Endothelial cell of umbilical vein (primary cell): Measurements from ENCODE around the gene RNF151. TPM values are rescaled to one million over a fixed set of nuclear protein-coding genes. Genes with fewer than 3 reads are reported as not detected.
A peak's percentile ranks its signal among the peaks of the same experiment; 100 is the strongest.

Source experiments
- BruUV-seq: library from RNA; stranded (reverse); fragments of 400-500 nt; replicated peaks from 2 replicates; lab custom pipeline; 2021; lab: Mats Ljungman, UMichigan
- CTCF ChIA-PET: fragments of 300-600, 350-600 bp; sonication (Branson Sonifier 250); formaldehyde crosslinking; loops from one replicate; lab custom pipeline; 2021; ENCODE audit warnings: antibody characterized with exemption, inconsistent platforms; lab: Charles Lee
- POLR2A ChIA-PET: fragments of 300-600, 350-600 bp; sonication (Branson Sonifier 250); formaldehyde crosslinking; loops from one replicate; lab custom pipeline; 2021; ENCODE audit warnings: antibody characterized with exemption, inconsistent platforms; lab: Charles Lee
- DNase-seq: peaks from one replicate; pipeline ENCODE4 v3.0.0-alpha.2; 2011; ENCODE audit warnings: low read depth, low spot score
- FAIRE-seq: peaks from 2 replicates; lab custom pipeline; 2011; peaks lifted over from hg19 to GRCh38; lab: Jason Lieb, UNC
- H2AFZ ChIP-seq: 2 replicates; pipeline ENCODE4 v1.6.0; 2012; ENCODE audit warnings: low read depth, low read length, control low read depth, inconsistent platforms
- H3K27ac ChIP-seq: 2 replicates; pipeline ENCODE4 v1.5.1; 2011; ENCODE audit warnings: low read depth, mild to moderate bottlenecking, control low read depth, low read length, moderate library complexity; ENCODE audit not compliant: insufficient read depth
- H3K27me3 ChIP-seq, 2 experiments: 2 replicates each; pipeline versions ENCODE4 v1.6.0 to v1.6.1; 2011; ENCODE audit warnings: low read length in 2 of 2, mixed read lengths in 1 of 2; ENCODE audit not compliant: control insufficient read depth in 2 of 2, insufficient read depth in 2 of 2
- H3K36me3 ChIP-seq, 2 experiments: 2 replicates in 1 of 2; 3 replicates in 1 of 2; pipeline ENCODE4 v1.5.1; 2011; ENCODE audit warnings: low read length in 2 of 2, mild to moderate bottlenecking in 1 of 2, moderate library complexity in 1 of 2; ENCODE audit not compliant: control insufficient read depth in 2 of 2, insufficient read depth in 2 of 2; ENCODE audit errors: extremely low read depth in 1 of 2
- H3K4me1 ChIP-seq: 3 replicates; pipeline ENCODE4 v1.5.1; 2011; ENCODE audit warnings: mild to moderate bottlenecking, low read length; ENCODE audit not compliant: control insufficient read depth, insufficient read depth; ENCODE audit errors: extremely low read depth
- H3K4me2 ChIP-seq: 2 replicates; pipeline ENCODE4 v1.6.1; 2011; ENCODE audit warnings: low read length, control low read depth, mixed read lengths; ENCODE audit not compliant: insufficient read depth
- H3K4me3 ChIP-seq, 3 experiments: fragments of 200-600 bp in 1 of 3; sonication (generic), shearing (Covaris generic) in 1 of 3; replicated peaks in 1 of 3; 2 replicates each; pipeline ENCODE4 v1.5.1; 2011 to 2016; ENCODE audit warnings: control low read depth in 3 of 3, low read length in 3 of 3, mild to moderate bottlenecking in 2 of 3, inconsistent platforms in 1 of 3, low read depth in 1 of 3, moderate library complexity in 1 of 3; ENCODE audit not compliant: insufficient read depth in 1 of 3
- H3K79me2 ChIP-seq: 2 replicates; pipeline ENCODE4 v1.6.0; 2012; ENCODE audit warnings: low read length, inconsistent platforms; ENCODE audit not compliant: control insufficient read depth, insufficient read depth
- H3K9ac ChIP-seq: replicated peaks from 2 replicates; pipeline ENCODE3; 2011; ENCODE audit warnings: low read length, control low read depth; ENCODE audit not compliant: insufficient read depth; ENCODE audit errors: extremely low read depth
- H3K9me1 ChIP-seq: replicated peaks from 3 replicates; pipeline ENCODE4 v1.6.0; 2011; ENCODE audit warnings: mild to moderate bottlenecking, low read length; ENCODE audit not compliant: control insufficient read depth, insufficient read depth; ENCODE audit errors: extremely low read depth
- H3K9me3 ChIP-seq: replicated peaks from 2 replicates; pipeline ENCODE4 v1.5.1; 2012; ENCODE audit warnings: low read length, inconsistent platforms; ENCODE audit not compliant: control insufficient read depth, insufficient read depth
- H4K20me1 ChIP-seq: replicated peaks from 2 replicates; pipeline ENCODE3; 2011; ENCODE audit warnings: mild to moderate bottlenecking, low read length; ENCODE audit not compliant: control insufficient read depth, insufficient read depth; ENCODE audit errors: extremely low read depth
- EZH2 ChIP-seq: IDR thresholded peaks from 2 replicates; pipeline ENCODE4 v1.6.1; 2012; ENCODE audit warnings: borderline replicate concordance, low read depth, mild to moderate bottlenecking, moderate library complexity, low read length, inconsistent platforms; ENCODE audit not compliant: severe bottlenecking
- GATA2 ChIP-seq: IDR thresholded peaks from 2 replicates; pipeline ENCODE4 v1.7.0; 2011; ENCODE audit warnings: low read depth, mild to moderate bottlenecking, moderate library complexity, mixed read lengths, low read length; ENCODE audit not compliant: insufficient read length, insufficient read depth
- MAX ChIP-seq: IDR thresholded peaks from 2 replicates; pipeline ENCODE4 v1.6.1; 2011; ENCODE audit not compliant: insufficient read depth, insufficient read length
- MYC ChIP-seq: IDR thresholded peaks from one replicate; pipeline ENCODE4 v1.6.1; 2011; ENCODE audit warnings: mild to moderate bottlenecking, low read depth, low read length
- POLR2A ChIP-seq: IDR thresholded peaks from 2 replicates; pipeline ENCODE4 v1.6.1; 2012; ENCODE audit warnings: low read depth, mild to moderate bottlenecking, control low read depth, low read length
- POLR2AphosphoS5 ChIP-seq: IDR thresholded peaks from 2 replicates; pipeline ENCODE4 v1.6.1; 2012; ENCODE audit warnings: low read depth, mild to moderate bottlenecking, control low read depth, low read length, moderate library complexity; ENCODE audit not compliant: insufficient read depth
- dilution Hi-C: fragments of 300-500 bp; cut with MboI; formaldehyde crosslinking; loops from one replicate; pipeline ENCODE4 v1.15.0; 2019; ENCODE audit warnings: low sequenced_read_pairs; ENCODE audit not compliant: extremely low pct_ligation_motif_present
- intact Hi-C: fragments of 100-400 bp; cut with micrococcal nuclease; formaldehyde crosslinking; loops from one replicate; pipeline ENCODE4 v1.10.0; 2022
- polyA plus RNA-seq, 4 experiments: library from polyadenylated mRNA; depleted of rRNA in 3 of 4; stranded (reverse) in 3 of 4; unstranded in 1 of 4; fragments of >200 nt; gene quantifications; 2 replicates each; pipeline versions ENCODE4 v1.2.1 to v1.2.3, GENCODE V29; 2011 to 2012; ENCODE audit warnings: missing spikeins in 1 of 4
- total RNA-seq: library from RNA; stranded (reverse); gene quantifications from 2 replicates; pipeline ENCODE4 v1.2.3, GENCODE V29; 2021
- TF ChIP-seq, protein P1 (sequence below), 2 donors: IDR thresholded peaks; 1 replicate in 1 of 2; 2 replicates in 1 of 2; pipeline ENCODE4 v1.5.1; 2011; ENCODE audit warnings: low read length in 2 of 2, mild to moderate bottlenecking in 2 of 2, moderate library complexity in 2 of 2, control low read depth in 1 of 2, inconsistent platforms in 1 of 2, low read depth in 1 of 2; ENCODE audit not compliant: insufficient read depth in 1 of 2; ENCODE audit errors: extremely low read depth in 1 of 2

Gene RNF151
- total and polyA plus RNA-seq, 2 donors (not counting 3 experiments of a cell fraction or from before 2014, with no cell fraction given) = not detected

DNA sequence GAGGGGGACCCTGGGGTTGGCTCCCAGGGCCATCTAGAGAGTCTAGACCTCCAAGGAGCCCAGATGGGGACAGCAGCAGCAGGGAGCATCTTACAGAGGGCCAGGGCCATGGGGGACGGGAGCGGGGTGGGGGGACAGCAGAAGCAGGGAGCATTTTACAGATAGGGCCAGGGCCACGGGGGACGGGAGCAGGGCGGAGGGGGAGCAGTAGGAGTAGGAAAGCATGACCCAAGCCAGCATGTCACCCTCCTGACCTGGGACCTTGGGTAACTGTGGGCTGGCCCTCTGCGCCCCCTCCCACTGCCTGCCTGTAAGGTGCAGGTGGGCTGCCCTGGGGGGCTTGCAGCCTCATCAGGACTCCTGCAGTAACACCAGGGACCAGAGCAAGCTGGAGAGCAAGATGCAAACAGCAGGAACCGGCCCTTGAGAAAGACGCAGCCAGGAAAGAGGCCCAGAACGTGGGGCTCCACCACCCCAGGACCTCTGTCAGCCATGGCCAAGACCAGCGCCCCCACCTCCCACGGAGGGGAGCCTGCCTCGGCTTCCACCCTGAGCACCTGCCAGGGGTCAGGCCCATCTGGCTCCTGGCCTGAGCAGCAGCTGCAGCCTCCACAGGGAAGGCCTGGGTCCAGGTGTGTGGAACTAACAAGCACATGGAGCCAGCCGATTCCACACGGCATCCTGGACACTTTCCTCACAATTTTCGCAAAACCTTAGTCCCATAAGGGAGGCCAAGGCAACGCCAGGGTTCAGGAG is 40.6 kb downstream of the RNF151 start:
- CTCF ChIA-PET = interaction anchor here (0.8 to 2.7 kb wide), 8 partner anchors 9 to 148 kb away, joined by 3 to 28 read pairs (median 4); partner anchors contain the start of gene TRAF7
- H2AFZ ChIP-seq = no peak overlapping the region
- H3K79me2 ChIP-seq = peaks cover 69% of the 10 kb centered on the region
- H3K4me3 ChIP-seq = peak overlapping the region in 2 of 3 experiments; percentile 0 to 71
- dilution Hi-C loops = no loop called here
- intact Hi-C loops = no loop called here
- no peaks in the 10 kb centered on the region for H4K20me1 ChIP-seq
- TF ChIP-seq POLR2A (peak; percentile 24), GATA2 (no peak), EZH2 (no peak), POLR2AphosphoS5 (no peak), MYC (no peak), MAX (no peak)
- TF ChIP-seq, protein P1, sequence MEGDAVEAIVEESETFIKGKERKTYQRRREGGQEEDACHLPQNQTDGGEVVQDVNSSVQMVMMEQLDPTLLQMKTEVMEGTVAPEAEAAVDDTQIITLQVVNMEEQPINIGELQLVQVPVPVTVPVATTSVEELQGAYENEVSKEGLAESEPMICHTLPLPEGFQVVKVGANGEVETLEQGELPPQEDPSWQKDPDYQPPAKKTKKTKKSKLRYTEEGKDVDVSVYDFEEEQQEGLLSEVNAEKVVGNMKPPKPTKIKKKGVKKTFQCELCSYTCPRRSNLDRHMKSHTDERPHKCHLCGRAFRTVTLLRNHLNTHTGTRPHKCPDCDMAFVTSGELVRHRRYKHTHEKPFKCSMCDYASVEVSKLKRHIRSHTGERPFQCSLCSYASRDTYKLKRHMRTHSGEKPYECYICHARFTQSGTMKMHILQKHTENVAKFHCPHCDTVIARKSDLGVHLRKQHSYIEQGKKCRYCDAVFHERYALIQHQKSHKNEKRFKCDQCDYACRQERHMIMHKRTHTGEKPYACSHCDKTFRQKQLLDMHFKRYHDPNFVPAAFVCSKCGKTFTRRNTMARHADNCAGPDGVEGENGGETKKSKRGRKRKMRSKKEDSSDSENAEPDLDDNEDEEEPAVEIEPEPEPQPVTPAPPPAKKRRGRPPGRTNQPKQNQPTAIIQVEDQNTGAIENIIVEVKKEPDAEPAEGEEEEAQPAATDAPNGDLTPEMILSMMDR (IDR thresholded peaks at IDR 0.05; ENCODE audit: extremely low read depth in 1 of 2, insufficient read depth in 1 of 2, low read depth in 1 of 2, low read length in 2 of 2) = no peak
- H3K4me1 ChIP-seq = peaks cover 48% of the 10 kb centered on the region
- peaks cover 0 to 11% of the 10 kb centered on the region in 2 experiments for H3K36me3 ChIP-seq
- H3K9me1 ChIP-seq = no peaks in the 10 kb centered on the region
- H3K9ac ChIP-seq = peak overlapping the region; percentile 43
- peak overlapping the region; percentile 92 for H3K4me2 ChIP-seq
- POLR2A ChIA-PET = interaction anchor here (0.6 to 1.0 kb wide), 2 partner anchors 139 to 148 kb away, joined by 3 read pairs; partner anchors contain the start of gene TRAF7
- no peaks in the 10 kb centered on the region for H3K27me3 ChIP-seq
- H3K9me3 ChIP-seq = no peaks in the 10 kb centered on the region
- no TSS peak for BruUV-seq
- no peak for DNase-seq
- FAIRE-seq = no peak
- peak overlapping the region; percentile 82 for H3K27ac ChIP-seq
